Stimulated activated CD4-positive, alpha-beta T cell treated with anti-CD3 and anti-CD28 coated beads, Interleukin-4, amount 100 ng/mL, for 48 hours (primary cell): ENCODE measurements around the gene MLXIP.

Experiments used
- DNase-seq, 2 donors: peaks; one replicate each; pipeline ENCODE4 v3.0.0-alpha.2; 2020; ENCODE audit warnings: low read depth in 2 of 2

The MLXIP gene

DNA sequence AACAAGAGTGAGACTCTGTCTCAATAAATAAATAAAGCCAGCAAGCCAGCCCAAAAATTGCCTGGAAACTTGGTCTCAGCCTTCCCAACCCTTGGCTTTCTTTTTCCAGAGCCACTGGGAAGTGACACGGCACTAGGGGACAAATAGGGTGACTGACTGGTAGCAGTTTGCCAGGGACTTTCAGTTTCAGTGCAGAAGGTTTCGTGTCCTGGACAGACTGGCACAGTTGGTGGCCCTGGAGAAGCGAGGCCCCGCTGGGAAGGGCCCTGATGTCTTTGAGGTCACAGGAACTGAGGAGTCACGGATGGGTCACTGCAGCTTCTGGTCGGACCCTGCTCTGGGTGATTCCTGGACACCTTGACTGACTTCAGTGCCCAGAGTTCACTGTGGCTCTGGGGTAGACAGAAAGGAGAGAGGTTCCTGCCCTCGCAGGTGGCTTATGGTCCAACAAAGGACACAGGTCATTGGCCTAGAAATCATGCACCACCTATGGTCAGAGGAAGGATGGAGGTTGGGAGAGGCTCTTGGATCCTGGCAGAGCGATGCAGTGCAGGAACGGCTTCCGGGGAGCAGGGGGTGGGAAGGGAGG lies 107.0 kb downstream of the MLXIP start:
- DNase-seq = no peak

DNA sequence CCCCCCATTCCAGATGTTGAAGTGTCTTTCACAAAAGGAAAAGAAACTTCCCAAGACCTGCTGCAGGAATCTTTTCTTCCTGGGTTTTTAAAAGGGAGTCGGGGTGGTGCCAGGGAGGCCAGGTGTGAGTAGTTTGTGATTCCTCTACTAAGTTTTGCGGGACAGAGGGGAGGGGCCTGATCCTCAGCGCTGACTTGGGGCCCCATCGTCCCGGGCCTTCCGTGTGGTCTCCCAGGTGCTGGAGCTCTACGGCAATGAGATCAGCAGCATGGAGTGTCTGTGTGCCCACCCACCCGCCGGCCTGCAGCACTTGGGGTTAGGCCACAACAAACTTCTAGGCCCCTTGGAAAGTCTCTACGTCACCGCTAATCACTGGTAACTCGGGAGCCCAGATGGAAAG lies 108.9 kb downstream of the MLXIP start:
- no peak for DNase-seq

DNA sequence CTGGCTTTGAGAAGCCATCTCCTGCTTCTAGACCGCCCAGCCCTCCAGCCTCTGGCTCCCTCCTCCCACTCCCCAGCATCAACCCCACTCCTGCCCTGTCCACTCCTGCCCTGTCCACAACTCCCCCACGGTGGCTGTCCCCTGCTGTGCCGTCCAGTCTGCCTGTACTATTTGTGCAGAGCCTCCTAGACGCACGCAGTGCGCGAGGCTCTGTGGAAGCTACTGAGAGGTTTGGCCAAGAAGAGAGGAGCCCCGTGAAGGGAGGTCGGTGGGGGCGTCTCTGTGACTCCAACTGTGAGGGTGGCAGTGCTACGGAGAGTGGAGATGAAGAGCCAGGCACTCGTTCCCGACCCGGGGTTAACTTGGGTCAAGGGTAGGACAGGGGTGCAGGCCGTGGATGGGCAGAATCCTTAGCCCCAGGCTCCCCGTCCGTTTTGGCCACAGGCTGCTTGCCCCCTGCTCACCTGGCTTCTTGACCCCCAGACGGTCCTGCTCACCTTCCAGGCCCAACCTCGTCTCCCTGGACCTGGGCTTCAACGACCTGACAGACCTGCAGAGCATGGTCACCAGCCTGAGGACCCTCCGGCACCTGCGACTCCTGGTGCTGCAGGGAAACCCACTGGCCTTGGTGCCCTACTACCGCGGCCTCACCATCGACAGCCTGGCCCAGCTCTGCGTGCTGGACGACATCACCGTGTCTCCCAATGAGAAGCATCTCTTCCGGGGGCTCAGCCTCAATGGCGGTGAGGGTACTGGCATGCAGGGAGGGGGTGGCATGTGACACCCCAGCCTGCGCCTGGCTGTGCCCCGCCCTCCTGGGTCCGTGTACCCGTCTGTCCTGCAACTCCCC lies 111.3 kb downstream of the MLXIP start:
- no peak for DNase-seq

DNA sequence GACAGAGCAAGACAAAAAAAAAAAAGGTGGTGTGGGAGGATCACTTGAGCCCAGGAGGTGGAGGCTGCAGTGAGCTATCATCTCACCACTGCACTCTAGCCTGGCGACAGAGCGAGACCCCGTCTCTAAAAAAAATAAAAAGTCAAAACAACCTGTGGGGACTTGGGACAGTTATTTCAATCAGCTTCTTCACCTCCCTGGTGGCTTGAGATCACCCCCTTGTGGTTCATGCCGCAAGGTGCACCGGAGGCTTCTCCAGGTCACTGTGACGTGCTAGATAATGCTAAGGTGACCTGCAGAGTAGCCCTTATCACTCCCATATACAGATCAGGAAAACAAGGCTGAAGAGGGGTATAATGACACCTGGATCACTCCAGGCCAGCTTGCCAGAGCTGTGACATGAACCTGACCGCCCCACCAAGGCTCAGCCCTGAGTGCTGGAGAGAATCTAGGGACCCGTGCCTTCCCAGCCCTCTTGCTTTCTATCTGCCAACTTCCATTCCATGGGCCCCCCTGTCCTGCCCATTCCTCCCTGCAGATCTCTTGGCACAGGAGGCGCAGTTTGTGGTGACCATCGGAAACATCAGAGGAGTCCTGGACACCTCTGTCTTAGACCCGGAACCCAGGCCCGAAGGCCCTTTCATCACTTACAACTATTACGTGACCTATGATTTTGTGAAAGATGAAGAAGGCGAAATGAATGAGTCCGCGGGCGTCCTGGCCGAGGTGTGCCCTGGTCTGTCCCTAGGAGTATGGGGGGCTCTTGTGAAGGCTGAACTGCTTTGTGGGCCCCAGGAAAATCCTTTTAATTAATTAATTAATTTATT lies 112.5 kb downstream of the MLXIP start:
- DNase-seq = peak; percentile 65 to 67

DNA sequence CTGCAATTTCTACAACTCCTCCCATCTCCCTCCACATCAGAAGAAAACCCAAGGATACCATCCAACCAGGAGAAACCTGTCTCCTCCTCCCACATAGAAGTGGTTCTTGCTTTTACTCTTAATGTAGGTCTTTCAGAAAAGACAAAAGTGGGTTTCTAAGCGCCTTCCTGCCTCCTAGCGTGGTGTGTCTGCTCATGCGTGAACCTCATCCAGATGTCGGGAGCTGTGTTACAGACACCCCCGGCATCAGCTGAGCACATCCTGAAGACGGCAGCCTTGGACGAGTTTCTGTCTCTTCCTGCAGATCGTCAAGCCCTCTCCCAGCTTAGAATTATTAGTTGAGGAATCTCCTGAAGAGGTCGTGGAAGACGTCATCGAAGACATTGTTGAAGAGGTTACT lies 113.9 kb downstream of the MLXIP start:
- DNase-seq = no peak

DNA sequence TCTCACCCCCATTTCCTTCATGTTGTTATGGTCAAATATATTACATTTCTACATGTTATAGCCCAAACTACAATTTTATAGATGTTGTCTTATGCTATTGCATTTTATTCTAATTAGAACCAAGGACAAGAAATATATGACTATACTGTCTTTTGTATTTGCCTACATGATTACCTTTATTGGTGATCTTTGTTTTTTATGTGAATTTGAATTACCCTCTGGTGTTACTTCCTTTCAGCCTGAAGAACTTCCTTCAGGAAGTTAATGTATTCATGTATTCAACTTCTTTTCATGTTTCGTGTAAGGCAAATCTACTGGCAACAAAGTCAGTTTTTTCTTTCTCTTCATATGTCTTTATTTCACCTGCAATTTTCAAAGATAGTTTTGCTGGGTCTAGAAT lies 116.2 kb downstream of the MLXIP start:
- DNase-seq = no peak

DNA sequence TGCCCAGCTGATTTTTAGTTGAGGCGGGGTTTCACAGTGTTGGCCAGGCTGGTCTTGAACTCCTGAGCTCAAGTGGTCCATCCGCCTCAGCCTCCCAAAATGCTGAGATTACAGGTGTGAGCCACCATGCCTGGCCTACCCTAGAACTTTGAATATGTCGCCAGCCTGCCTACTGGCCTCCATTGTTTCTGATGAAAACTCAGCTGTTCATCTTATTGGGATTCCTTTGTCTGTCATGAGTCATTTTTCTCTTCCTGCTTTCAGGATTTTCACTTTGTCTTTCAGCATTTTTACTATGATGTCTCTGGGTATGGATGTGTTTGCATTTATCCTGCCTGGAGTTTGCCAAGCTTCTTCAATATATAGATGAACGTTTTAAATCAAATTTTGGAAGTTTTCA lies 116.8 kb downstream of the MLXIP start:
- DNase-seq = no peak
